GM12873 (cell line): Measurements from ENCODE around the gene LSMEM2.

Source experiments
- TF ChIP-seq, protein P1 (sequence below): IDR thresholded peaks from 2 replicates; pipeline ENCODE4 v1.5.1; 2012; ENCODE audit warnings: low read depth, mild to moderate bottlenecking, moderate library complexity, low read length, control low read depth; ENCODE audit not compliant: insufficient read depth; ENCODE audit errors: missing control alignments

LSMEM2 gene

DNA sequence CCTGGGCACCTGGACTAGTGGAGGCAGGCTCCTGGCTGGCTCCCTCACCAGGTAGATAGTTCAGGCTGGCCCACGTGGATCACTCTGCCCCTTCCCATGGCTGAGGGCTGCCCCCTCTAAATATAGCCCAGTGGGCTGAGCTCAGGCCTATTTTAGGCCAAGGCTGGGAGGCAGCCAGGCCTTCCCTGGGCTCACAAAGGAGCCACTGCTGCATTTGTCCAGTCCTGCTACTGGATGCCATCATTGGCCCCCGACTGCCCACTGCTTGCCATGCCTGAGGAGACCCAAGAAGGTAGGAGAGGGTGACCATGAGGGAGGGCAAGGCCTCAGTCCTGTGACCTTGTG, at the start of gene LSMEM2:
LSMEM2 (plus strand) TSS at position 208 of the 345 bp plus-strand sequence; CDS start at position 235, 27 bp downstream.
- TF ChIP-seq, protein P1, sequence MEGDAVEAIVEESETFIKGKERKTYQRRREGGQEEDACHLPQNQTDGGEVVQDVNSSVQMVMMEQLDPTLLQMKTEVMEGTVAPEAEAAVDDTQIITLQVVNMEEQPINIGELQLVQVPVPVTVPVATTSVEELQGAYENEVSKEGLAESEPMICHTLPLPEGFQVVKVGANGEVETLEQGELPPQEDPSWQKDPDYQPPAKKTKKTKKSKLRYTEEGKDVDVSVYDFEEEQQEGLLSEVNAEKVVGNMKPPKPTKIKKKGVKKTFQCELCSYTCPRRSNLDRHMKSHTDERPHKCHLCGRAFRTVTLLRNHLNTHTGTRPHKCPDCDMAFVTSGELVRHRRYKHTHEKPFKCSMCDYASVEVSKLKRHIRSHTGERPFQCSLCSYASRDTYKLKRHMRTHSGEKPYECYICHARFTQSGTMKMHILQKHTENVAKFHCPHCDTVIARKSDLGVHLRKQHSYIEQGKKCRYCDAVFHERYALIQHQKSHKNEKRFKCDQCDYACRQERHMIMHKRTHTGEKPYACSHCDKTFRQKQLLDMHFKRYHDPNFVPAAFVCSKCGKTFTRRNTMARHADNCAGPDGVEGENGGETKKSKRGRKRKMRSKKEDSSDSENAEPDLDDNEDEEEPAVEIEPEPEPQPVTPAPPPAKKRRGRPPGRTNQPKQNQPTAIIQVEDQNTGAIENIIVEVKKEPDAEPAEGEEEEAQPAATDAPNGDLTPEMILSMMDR: no peak

DNA sequence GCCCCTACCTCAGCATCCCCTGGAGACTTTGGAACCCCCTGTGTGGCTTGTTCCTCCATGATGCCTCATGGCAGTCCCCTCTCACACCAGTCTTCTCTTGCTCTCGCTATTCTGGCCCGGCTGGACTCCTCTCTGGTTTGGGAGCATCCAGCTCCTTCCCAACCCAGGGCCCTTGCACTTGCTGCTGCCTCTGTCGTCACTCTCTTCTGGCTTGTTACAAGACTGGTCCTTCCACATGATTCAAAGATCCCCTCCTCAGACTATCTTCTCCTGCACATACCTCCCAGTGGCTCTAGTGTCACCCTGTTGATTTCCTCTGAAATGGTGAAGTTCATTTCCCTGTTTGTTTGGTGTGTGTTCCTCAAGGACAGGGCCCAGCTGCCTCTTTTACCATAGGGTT, 49.4 kb upstream of the LSMEM2 start:
- TF ChIP-seq, protein P1: no peak

DNA sequence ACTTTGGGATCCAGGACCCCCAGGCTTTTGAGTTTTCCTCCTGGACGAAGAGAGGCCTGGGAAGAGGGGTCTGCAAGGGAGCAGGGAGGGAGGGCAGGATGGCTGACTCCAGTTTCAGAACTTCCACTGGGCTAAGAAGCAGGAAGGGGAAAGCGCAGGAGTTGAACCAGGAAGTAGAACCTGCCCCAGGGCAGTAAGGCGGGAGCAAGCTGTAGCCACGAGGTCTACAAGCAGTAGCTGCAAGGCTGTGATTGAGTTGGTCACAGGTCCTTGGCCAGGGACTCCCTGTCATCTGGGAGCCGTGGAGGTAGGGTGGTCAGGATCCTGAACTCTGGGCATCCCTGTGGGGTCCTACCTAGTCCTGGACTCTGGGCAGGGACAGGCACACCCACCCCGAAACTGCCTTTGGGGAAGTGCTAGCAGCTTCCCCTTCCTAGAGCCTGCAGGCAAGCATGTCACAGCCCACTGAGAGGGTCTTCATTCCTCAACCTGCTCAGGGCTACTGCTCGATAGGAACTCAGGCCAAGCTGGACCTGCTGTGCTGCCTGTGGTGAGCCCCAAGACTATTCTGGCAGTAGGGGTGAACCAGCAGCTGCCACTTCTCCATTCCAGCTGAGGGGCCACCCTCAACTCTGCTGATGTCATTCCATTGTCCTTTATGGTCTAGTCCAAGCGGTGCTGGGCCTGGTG, 48.6 kb upstream of the LSMEM2 start:
- TF ChIP-seq, protein P1: no peak

DNA sequence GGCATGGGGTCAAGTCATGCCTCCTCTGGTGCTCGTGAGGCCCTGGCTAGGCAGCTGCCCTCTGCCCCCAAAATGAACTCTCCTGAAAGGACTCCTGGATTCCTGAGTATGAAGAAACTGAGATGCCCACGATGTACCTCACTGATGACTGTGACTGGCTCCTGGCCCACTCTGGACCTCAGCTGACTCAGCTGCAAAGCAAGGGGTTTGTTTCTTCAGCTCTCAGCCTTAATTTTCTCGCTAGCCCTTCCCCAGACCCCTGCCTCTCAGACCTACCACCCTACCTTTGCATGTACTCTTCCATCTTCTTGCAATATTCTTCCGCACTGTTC, 48.1 kb upstream of the LSMEM2 start:
- TF ChIP-seq, protein P1: no peak

DNA sequence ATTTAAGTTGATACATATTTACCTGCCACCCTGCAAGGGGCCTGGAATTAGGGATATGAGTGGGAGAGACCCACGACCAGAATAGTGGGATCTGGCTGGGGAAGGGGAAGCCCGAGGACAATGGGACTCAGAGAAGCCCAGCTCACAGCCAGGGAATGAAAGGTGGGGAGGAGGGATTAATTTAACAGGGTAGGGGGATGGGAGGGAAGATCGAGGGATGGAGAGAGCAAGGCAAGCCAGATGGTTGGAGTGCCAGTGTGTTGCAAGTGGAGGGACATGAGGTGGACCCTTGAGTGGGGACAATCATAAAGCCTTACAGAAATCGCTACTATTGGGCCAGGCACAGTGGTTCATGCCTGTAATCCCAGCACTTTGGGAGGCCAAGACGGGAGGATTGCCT, 47.3 kb upstream of the LSMEM2 start:
- TF ChIP-seq, protein P1: no peak

DNA sequence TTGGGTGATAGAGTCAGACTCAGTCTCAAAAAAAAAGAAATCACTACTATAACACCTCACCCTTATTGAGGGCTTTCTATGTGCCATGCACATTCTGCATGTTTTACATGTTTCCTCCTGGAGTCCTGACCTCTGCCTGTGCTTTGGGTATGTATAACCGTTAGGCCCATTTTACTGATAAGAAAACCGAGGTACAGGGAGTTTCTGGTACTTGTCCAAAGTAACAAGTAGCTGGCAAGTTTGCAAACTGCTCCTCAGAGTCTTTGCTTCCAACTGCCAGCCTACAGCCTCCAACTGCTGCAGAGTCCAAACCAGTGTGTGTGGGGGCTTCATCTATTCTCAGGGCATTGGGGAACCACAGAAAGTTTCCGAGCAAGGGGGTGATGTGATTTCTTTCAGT, 46.6 kb upstream of the LSMEM2 start:
- TF ChIP-seq, protein P1: no peak

DNA sequence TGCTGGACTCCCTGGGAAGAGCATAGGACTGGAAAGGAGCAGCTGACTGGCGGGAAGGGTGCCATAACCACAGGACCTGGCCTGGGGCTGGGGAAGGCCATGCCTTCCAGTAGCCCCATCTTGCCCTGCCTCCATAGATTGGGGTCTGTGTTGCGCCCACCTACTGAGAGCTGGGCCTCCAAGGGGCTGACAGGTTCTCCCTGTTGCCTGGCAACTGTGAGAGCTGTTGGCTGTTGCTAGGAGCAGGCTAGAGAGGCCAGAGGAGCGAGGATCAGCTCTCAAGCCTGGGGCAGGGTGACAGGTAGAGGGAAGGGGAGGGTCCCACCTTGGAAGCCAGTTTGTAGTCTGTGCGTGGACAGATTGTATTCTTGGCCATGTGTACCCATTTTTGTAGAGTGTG, 45.7 kb upstream of the LSMEM2 start:
- TF ChIP-seq, protein P1: no peak
